KOPT-K1 (cell line): ENCODE measurements around the gene SLC25A2.
"Not testable (repeated sequence)": the region's sequence is repeated elsewhere in the genome, so short reads cannot be mapped to it uniquely, and the experiment has no call there.

ENCODE experiments used
- H3K27ac ChIP-seq: fragments of 200-600 bp; sonication (generic); 2 replicates; pipeline ENCODE4 v1.5.1; 2016; ENCODE audit warnings: antibody characterized with exemption, mild to moderate bottlenecking, low read depth, low read length; ENCODE audit not compliant: poor library complexity, severe bottlenecking
- H3K36me3 ChIP-seq: fragments of 200-600 bp; sonication (generic); 2 replicates; pipeline ENCODE4 v1.5.1; 2017; ENCODE audit warnings: antibody characterized with exemption, mild to moderate bottlenecking, low read length, moderate library complexity; ENCODE audit not compliant: insufficient read depth
- H3K9me3 ChIP-seq: fragments of 200-600 bp; sonication (generic); 2 replicates; pipeline ENCODE4 v1.5.1; 2017; ENCODE audit warnings: antibody characterized with exemption, low read length, mild to moderate bottlenecking; ENCODE audit not compliant: insufficient read depth, poor library complexity, severe bottlenecking

SLC25A2 gene

DNA sequence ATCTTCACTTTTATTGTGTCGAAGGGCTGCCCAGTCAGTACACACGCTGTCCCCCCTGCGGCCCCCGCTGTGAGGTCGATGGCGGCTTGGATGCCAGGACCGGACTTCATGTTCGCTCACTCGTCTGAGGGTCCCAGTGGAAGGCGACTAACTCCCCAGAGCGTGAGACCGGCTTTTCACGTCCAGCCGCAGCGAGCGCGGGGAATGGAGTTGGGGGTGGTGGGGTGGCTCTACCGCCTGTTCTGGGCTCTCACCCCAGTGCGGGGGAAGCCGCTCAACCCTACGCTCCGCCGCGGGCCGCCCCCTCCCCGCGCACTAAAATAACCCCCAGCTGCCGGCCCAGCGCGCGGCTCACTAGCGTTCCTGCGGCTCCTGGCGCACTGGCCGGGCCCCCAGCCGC, at the start of gene SLC25A2:
SLC25A2 (minus strand) TSS at position 294 of the 400 bp plus-strand sequence; CDS start at position 110, 184 bp downstream.
- Histone ChIP-seq H3K36me3 (no peaks in the 10 kb centered on the region), H3K27ac (no peak within 1 kb of the TSS), H3K9me3 (peaks cover 71% of the 10 kb centered on the region)

DNA sequence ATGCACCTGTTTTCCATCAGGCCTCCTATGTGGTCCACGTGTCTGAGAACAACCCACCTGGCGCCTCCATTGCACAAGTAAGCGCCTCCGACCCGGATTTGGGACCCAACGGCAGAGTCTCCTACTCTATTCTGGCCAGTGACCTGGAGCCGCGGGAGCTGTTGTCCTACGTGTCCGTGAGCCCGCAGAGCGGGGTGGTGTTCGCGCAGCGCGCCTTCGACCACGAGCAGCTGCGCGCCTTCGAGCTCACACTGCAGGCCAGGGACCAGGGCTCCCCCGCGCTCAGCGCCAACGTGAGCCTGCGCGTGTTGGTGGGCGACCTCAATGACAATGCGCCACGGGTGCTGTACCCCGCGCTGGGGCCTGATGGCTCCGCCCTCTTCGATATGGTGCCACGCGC, 47.7 kb upstream of the SLC25A2 start:
- Histone ChIP-seq H3K36me3 (no peaks in the 10 kb centered on the region), H3K9me3 (no peaks in the 10 kb centered on the region), H3K27ac (no peak overlapping the region)

- Histone ChIP-seq H3K36me3 (no peaks in the 10 kb centered on the region), H3K9me3 (peaks cover 5% of the 10 kb centered on the region), H3K27ac (no peak within 1 kb of the TSS)
Measured at GRCh38 chr5:141349917-141350619, 46.2 kb upstream of the SLC25A2 start, which contains the start of gene PCDHGB1. Gene PCDHGB1 (plus strand): TSS chr5:141350099. CDS start chr5:141350261, 162 bp downstream.

DNA sequence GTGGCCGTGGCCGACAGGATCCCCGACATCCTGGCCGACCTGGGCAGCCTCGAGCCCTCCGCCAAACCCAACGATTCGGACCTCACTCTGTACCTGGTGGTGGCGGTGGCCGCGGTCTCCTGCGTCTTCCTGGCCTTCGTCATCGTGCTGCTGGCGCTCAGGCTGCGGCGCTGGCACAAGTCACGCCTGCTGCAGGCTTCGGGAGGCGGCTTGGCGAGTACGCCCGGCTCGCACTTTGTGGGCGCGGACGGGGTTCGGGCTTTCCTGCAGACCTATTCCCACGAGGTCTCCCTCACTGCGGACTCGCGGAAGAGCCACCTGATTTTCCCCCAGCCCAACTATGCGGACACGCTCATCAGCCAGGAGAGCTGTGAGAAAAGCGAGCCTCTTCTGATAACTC, 42.2 kb upstream of the SLC25A2 start:
- not testable (repeated sequence) for H3K27ac ChIP-seq, H3K36me3 ChIP-seq
- peaks cover 19% of the 10 kb centered on the region for H3K9me3 ChIP-seq

GRCh38 chr5:141345327-141345726, 41.5 kb upstream of the SLC25A2 start:
- H3K9me3 ChIP-seq = peaks cover 21% of the 10 kb centered on the region
- no peaks in the 10 kb centered on the region for H3K36me3 ChIP-seq
- no peak overlapping the region for H3K27ac ChIP-seq

DNA sequence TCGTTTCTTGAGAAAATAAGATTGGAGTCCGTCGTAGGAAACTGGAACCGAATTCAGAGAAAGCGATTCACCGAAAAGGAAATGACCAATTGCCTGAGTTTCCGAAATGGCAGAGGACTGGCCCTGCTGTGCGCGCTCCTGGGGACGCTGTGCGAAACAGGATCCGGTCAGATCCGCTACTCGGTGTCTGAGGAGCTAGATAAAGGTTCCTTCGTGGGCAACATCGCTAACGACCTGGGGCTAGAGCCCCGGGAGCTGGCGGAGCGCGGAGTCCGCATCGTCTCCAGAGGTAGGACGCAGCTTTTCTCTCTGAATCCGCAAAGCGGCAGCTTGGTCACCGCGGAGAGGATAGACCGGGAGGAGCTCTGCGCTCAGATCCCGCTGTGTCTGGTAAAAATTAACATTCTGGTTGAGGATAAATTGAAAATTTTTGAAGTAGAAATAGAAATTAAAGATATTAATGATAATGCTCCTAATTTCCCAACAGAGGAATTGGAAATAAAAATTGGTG, 40.2 kb upstream of the SLC25A2 start:
- Histone ChIP-seq H3K27ac (no peak overlapping the region), H3K9me3 (peaks cover 34% of the 10 kb centered on the region), H3K36me3 (no peaks in the 10 kb centered on the region)

DNA sequence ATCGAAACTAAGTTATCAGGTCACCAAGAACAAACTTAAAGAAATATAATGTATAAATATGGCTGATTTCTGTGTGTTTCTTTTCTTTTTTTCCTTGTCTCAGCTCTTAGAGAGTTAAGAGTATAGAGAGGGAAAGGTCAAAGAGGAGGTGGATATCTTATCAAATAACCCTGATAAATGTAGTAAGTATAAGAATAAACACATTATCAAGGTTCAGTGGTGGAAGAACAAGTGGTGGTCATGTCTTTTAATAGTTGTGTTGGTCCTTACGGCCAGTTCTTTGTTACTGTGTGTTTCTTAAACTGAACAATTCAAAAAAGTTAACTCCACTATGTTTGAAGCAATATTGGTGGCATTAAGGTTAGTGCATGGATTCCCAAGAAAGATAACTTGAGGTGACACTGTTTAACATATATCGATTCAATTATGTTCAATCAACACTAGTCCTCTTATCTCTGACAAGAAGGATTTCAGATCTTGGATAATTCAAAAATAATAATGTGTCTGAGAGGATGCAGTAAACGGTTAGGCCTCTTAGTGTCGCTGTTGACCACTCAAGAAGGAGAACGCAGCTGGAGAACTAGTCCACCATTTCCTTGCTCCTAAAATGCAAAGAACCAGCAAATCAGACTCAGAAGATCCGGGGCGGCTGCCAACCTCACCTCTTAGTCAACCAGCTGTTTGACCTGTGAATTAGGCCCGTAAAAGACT, 39.5 kb upstream of the SLC25A2 start, which contains the start of gene PCDHGA3:
PCDHGA3 (plus strand) TSS at position 588 of the 711 bp plus-strand sequence. CDS start 205 bp downstream, outside the sequence.
- Histone ChIP-seq H3K27ac (no peak within 1 kb of the TSS), H3K9me3 (peaks cover 38% of the 10 kb centered on the region)

GRCh38 chr5:141342773-141343172, 38.9 kb upstream of the SLC25A2 start:
- H3K36me3 ChIP-seq = no peaks in the 10 kb centered on the region
- no peak overlapping the region for H3K27ac ChIP-seq
- peaks cover 38% of the 10 kb centered on the region for H3K9me3 ChIP-seq

More for the DNA sequence above, 39.5 kb upstream of the SLC25A2 start, which contains the start of gene PCDHGA3:
- no peaks in the 10 kb centered on the region for H3K36me3 ChIP-seq

DNA sequence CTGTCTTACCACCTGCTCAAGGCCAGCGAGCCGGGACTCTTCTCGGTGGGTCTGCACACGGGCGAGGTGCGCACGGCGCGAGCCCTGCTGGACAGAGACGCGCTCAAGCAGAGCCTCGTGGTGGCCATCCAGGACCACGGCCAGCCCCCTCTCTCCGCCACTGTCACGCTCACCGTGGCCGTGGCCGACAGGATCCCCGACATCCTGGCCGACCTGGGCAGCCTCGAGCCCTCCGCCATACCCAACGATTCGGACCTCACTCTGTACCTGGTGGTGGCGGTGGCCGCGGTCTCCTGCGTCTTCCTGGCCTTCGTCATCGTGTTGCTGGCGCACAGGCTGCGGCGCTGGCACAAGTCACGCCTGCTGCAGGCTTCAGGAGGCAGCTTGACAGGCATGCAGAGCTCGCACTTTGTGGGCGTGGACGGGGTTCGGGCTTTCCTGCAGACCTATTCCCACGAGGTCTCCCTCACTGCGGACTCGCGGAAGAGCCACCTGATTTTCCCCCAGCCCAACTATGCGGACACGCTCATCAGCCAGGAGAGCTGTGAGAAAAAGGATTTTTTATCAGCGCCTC, 37.0 kb upstream of the SLC25A2 start:
- peaks cover 38% of the 10 kb centered on the region for H3K9me3 ChIP-seq
- not testable (repeated sequence) for H3K27ac ChIP-seq, H3K36me3 ChIP-seq

GRCh38 chr5:141338538-141339306, 34.9 kb upstream of the SLC25A2 start, which contains the start of gene PCDHGA2:
Gene PCDHGA2 (plus strand): TSS chr5:141338760.
- Histone ChIP-seq H3K27ac (no peak within 1 kb of the TSS), H3K9me3 (peaks cover 20% of the 10 kb centered on the region), H3K36me3 (no peaks in the 10 kb centered on the region)

DNA sequence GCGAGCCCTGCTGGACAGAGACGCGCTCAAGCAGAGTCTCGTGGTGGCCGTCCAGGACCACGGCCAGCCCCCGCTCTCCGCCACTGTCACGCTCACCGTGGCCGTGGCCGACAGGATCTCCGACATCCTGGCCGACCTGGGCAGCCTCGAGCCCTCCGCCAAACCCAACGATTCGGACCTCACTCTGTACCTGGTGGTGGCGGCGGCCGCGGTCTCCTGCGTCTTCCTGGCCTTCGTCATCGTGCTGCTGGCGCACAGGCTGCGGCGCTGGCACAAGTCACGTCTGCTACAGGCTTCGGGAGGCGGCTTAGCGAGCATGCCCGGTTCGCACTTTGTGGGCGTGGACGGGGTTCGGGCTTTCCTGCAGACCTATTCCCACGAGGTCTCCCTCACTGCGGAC, 28.7 kb upstream of the SLC25A2 start:
- not testable (repeated sequence) for H3K27ac ChIP-seq, H3K36me3 ChIP-seq, H3K9me3 ChIP-seq

- H3K36me3 ChIP-seq = no peaks in the 10 kb centered on the region
- no peak within 1 kb of the TSS for H3K27ac ChIP-seq
- H3K9me3 ChIP-seq = peaks cover 9% of the 10 kb centered on the region
Measured at GRCh38 chr5:141330299-141331080, 26.6 kb upstream of the SLC25A2 start, which contains the start of gene PCDHGA1. Gene PCDHGA1 (plus strand): TSS chr5:141330514.

DNA sequence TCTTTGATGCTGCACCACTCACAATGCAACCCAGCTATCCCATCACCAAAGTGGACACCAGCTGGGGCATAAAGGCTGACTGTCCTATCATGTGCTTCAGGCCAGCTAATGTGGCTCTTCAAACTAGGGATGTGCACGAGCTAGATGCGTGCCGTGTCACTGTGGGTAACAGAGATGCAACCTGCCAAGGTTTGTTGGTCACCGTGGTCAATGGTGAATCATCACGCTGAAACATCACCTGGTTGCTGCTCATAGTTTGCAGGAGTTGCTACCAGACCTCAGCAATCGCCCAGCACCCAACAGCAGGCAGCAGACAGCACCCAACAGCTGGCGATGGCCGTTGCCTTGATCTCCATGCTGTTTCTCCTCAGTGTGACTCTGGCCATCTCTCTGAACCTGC, 24.4 kb upstream of the SLC25A2 start:
- no peak overlapping the region for H3K27ac ChIP-seq
- H3K9me3 ChIP-seq = peaks cover 9% of the 10 kb centered on the region
- no peaks in the 10 kb centered on the region for H3K36me3 ChIP-seq
